Trophoblast cell (in vitro differentiated cells and primary cell): ENCODE results near the gene LPP.
A peak's percentile ranks its signal among the peaks of the same experiment; 100 is the strongest.

ENCODE experiments used
- DNase-seq, 2 donors: peaks; one replicate each; pipeline ENCODE4 v3.0.0-alpha.2; 2016
- H2AFZ ChIP-seq: 2 replicates; pipeline ENCODE4 v1.6.1; 2013; ENCODE audit warnings: low read length, moderate library complexity, mild to moderate bottlenecking; ENCODE audit not compliant: insufficient read depth, poor library complexity
- H2AK5ac ChIP-seq: 2 replicates; pipeline ENCODE4 v1.6.1; 2013; ENCODE audit warnings: mild to moderate bottlenecking, low read length
- H2BK120ac ChIP-seq: 2 replicates; pipeline ENCODE4 v1.6.1; 2013; ENCODE audit warnings: low read length, mild to moderate bottlenecking, moderate library complexity; ENCODE audit not compliant: insufficient read depth, poor library complexity
- H2BK12ac ChIP-seq: 2 replicates; pipeline ENCODE4 v1.6.1; 2013; ENCODE audit warnings: mild to moderate bottlenecking, low read length, moderate library complexity
- H2BK5ac ChIP-seq: 2 replicates; pipeline ENCODE4 v1.6.1; 2013; ENCODE audit warnings: low read length, low read depth, moderate library complexity, mild to moderate bottlenecking; ENCODE audit not compliant: poor library complexity
- H3K14ac ChIP-seq: 2 replicates; pipeline ENCODE4 v1.6.1; 2013; ENCODE audit warnings: mild to moderate bottlenecking, low read length
- H3K18ac ChIP-seq: 2 replicates; pipeline ENCODE4 v1.6.1; 2013; ENCODE audit warnings: mild to moderate bottlenecking, low read length
- H3K23ac ChIP-seq: 2 replicates; pipeline ENCODE4 v1.6.1; 2013; ENCODE audit warnings: low read length
- H3K27ac ChIP-seq: 2 replicates; pipeline ENCODE4 v1.5.1; 2013; ENCODE audit warnings: low read depth, mild to moderate bottlenecking, inconsistent platforms, low read length, moderate library complexity
- H3K27me3 ChIP-seq: 2 replicates; pipeline ENCODE4 v1.6.1; 2013; ENCODE audit warnings: inconsistent platforms, mild to moderate bottlenecking, low read length, moderate library complexity; ENCODE audit not compliant: insufficient read depth
- H3K36me3 ChIP-seq, 2 experiments: 1 replicate in 1 of 2; 2 replicates in 1 of 2; pipeline ENCODE4 v1.6.1; 2013; ENCODE audit warnings: low read length in 2 of 2, mild to moderate bottlenecking in 2 of 2, moderate library complexity in 1 of 2; ENCODE audit not compliant: insufficient read depth in 2 of 2, control insufficient read depth in 1 of 2
- H3K4ac ChIP-seq: 2 replicates; pipeline ENCODE4 v1.6.1; 2013; ENCODE audit warnings: low read depth, mild to moderate bottlenecking, low read length, moderate library complexity
- H3K4me1 ChIP-seq, 2 experiments: 1 replicate in 1 of 2; 2 replicates in 1 of 2; pipeline ENCODE4 v1.6.1; 2013; ENCODE audit warnings: low read length in 2 of 2, mild to moderate bottlenecking in 2 of 2, moderate library complexity in 1 of 2; ENCODE audit not compliant: insufficient read depth in 2 of 2, control insufficient read depth in 1 of 2
- H3K4me2 ChIP-seq: 2 replicates; pipeline ENCODE4 v1.6.1; 2013; ENCODE audit warnings: inconsistent platforms, mild to moderate bottlenecking, low read length, moderate library complexity
- H3K4me3 ChIP-seq: 2 replicates; pipeline ENCODE4 v1.5.1; 2013; ENCODE audit warnings: mild to moderate bottlenecking, low read depth, low read length, inconsistent platforms
- H3K79me1 ChIP-seq: one replicate; pipeline ENCODE4 v1.6.1; 2013; ENCODE audit warnings: low read length
- H3K79me2 ChIP-seq: 2 replicates; pipeline ENCODE4 v1.6.1; 2013; ENCODE audit warnings: low read length, mild to moderate bottlenecking; ENCODE audit not compliant: control insufficient read depth, insufficient read depth, poor library complexity
- H3K9ac ChIP-seq: 2 replicates; pipeline ENCODE4 v1.6.1; 2013; ENCODE audit warnings: mild to moderate bottlenecking, low read length
- H3K9me3 ChIP-seq: 2 replicates; pipeline ENCODE4 v1.6.1; 2013; ENCODE audit warnings: low read depth, mild to moderate bottlenecking, control low read depth, inconsistent platforms, low read length; ENCODE audit not compliant: insufficient read depth
- H4K12ac ChIP-seq: 2 replicates; pipeline ENCODE4 v1.6.1; 2013; ENCODE audit warnings: low read depth, mild to moderate bottlenecking, low read length, moderate library complexity
- H4K8ac ChIP-seq: 2 replicates; pipeline ENCODE4 v1.6.1; 2013; ENCODE audit warnings: low read depth, mild to moderate bottlenecking, low read length, moderate library complexity
- H4K91ac ChIP-seq: one replicate; pipeline ENCODE4 v1.6.1; 2013; ENCODE audit warnings: low read depth, mild to moderate bottlenecking, low read length, moderate library complexity
- WGBS: extraction: QIAGEN DNeasy Blood & Tissue Kit; methylation state at CpG from one replicate; pipeline ENCODE4 v1.1.7; 2013; ENCODE audit warnings: missing lambda C conversion rate; ENCODE audit not compliant: insufficient read length, insufficient coverage; ENCODE audit errors: extremely low coverage; 5-methylcytosine and 5-hydroxymethylcytosine counted together

The LPP gene

GRCh38 chr3:188916934-188917401 lies 763.0 kb downstream of the LPP start:
- Histone ChIP-seq H3K79me1 (no peaks in the 10 kb centered on the region), H2BK120ac (no peak overlapping the region), H3K4me3 (no peak overlapping the region), H2AK5ac (no peak overlapping the region), H3K9me3 (no peaks in the 10 kb centered on the region), H3K36me3 (no peaks in the 10 kb centered on the region), H4K8ac (no peak overlapping the region), H4K12ac (no peak overlapping the region), H2AFZ (no peak overlapping the region), H3K14ac (no peak overlapping the region), H3K9ac (no peak overlapping the region), H2BK12ac (no peak overlapping the region), H3K4me2 (no peak overlapping the region), H2BK5ac (no peak overlapping the region), H3K4me1 (peaks cover 0 to 2% of the 10 kb centered on the region in 2 experiments), H4K91ac (no peak overlapping the region), H3K79me2 (no peaks in the 10 kb centered on the region), H3K23ac (no peak overlapping the region), H3K4ac (no peak overlapping the region), H3K27ac (no peak overlapping the region), H3K27me3 (no peaks in the 10 kb centered on the region), H3K18ac (no peak overlapping the region)
- no peak for DNase-seq

DNA sequence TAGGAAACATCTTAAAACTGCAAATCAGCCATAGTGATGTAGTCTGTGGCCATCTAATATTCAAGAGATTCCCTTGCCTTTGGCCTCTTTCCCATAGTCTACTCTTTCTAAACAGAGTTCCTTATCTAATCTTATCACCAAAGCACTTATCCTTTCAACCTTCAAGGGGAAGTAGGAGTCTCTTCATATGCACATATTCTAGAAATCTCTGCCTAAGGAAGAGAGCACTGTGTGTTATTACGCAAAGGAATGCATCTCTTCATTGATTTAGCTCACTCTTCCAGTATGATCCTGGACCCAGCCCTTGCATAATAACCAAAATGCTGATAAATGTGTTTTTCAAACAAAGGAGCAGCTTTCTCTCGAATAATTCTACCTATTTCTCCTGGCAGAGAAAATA lies 764.1 kb downstream of the LPP start:
- H3K27me3 ChIP-seq = no peaks in the 10 kb centered on the region
- peak in 1 of 2 donors; percentile 63 for DNase-seq
- no peak overlapping the region for H3K18ac ChIP-seq
- H3K14ac ChIP-seq = no peak overlapping the region
- H2BK12ac ChIP-seq = no peak overlapping the region
- no peak overlapping the region for H2AK5ac ChIP-seq
- no peak overlapping the region for H2AFZ ChIP-seq
- H4K91ac ChIP-seq = no peak overlapping the region
- no peak overlapping the region for H2BK120ac ChIP-seq
- no peaks in the 10 kb centered on the region for H3K79me2 ChIP-seq
- H3K9ac ChIP-seq = no peak overlapping the region
- no peaks in the 10 kb centered on the region for H3K36me3 ChIP-seq
- no peaks in the 10 kb centered on the region for H3K79me1 ChIP-seq
- H2BK5ac ChIP-seq = no peak overlapping the region
- H3K9me3 ChIP-seq = no peaks in the 10 kb centered on the region
- no peak overlapping the region for H3K4me2 ChIP-seq
- no peak overlapping the region for H3K4ac ChIP-seq
- H3K27ac ChIP-seq = no peak overlapping the region
- no CpG with 5 or more reads among the region's 2 CpGs for WGBS
- H3K4me3 ChIP-seq = no peak overlapping the region
- H4K8ac ChIP-seq = no peak overlapping the region
- peaks cover 0 to 2% of the 10 kb centered on the region in 2 experiments for H3K4me1 ChIP-seq
- H3K23ac ChIP-seq = no peak overlapping the region
- no peak overlapping the region for H4K12ac ChIP-seq

DNA sequence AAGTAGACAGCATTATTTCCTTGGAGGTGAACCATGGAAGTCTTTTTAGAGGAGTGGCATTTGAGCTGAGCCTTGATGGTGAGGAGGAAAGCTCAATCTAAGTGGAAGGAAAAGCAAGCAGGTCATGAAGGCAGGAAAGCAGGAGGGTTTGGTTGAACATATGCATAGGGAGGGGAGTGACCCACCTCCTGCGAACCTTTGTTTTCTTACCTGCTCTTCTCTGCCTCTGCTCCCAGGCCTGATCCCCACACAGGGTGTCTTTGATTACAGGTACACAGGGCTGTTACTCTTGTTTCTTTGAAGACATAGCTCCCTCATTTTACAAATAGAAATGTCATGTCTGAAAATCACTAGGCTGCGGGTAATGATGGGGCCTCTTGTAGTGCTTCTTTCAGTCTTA lies 769.7 kb downstream of the LPP start:
- H3K4me1 ChIP-seq = peaks cover 0 to 5% of the 10 kb centered on the region in 2 experiments
- DNase-seq = no peak
- H3K9ac ChIP-seq = no peak overlapping the region
- H2BK12ac ChIP-seq = no peak overlapping the region
- no peak overlapping the region for H4K12ac ChIP-seq
- no peaks in the 10 kb centered on the region for H3K27me3 ChIP-seq
- no peak overlapping the region for H2BK120ac ChIP-seq
- H3K79me2 ChIP-seq = no peaks in the 10 kb centered on the region
- WGBS = no CpG with 5 or more reads among the region's 2 CpGs
- no peak overlapping the region for H3K4me2 ChIP-seq
- no peak overlapping the region for H2AK5ac ChIP-seq
- H3K27ac ChIP-seq = no peak overlapping the region
- H3K4me3 ChIP-seq = no peak overlapping the region
- H4K8ac ChIP-seq = no peak overlapping the region
- H4K91ac ChIP-seq = no peak overlapping the region
- H3K14ac ChIP-seq = no peak overlapping the region
- no peak overlapping the region for H3K4ac ChIP-seq
- no peak overlapping the region for H2AFZ ChIP-seq
- H3K36me3 ChIP-seq = no peaks in the 10 kb centered on the region
- H2BK5ac ChIP-seq = no peak overlapping the region
- no peak overlapping the region for H3K23ac ChIP-seq
- H3K9me3 ChIP-seq = no peaks in the 10 kb centered on the region
- no peaks in the 10 kb centered on the region for H3K79me1 ChIP-seq
- H3K18ac ChIP-seq = no peak overlapping the region

GRCh38 chr3:188925376-188925775 lies 771.4 kb downstream of the LPP start:
- no peak overlapping the region for H2AK5ac ChIP-seq

More at GRCh38 chr3:188925376-188925775, 771.4 kb downstream of the LPP start:
- H4K91ac ChIP-seq = no peak overlapping the region
- H3K79me1 ChIP-seq = no peaks in the 10 kb centered on the region
- no peak overlapping the region for H4K12ac ChIP-seq
- H3K36me3 ChIP-seq = no peaks in the 10 kb centered on the region
- no peaks in the 10 kb centered on the region for H3K27me3 ChIP-seq
- H3K23ac ChIP-seq = no peak overlapping the region
- H3K27ac ChIP-seq = no peak overlapping the region
- H3K4me2 ChIP-seq = no peak overlapping the region
- no peak overlapping the region for H3K18ac ChIP-seq
- H2BK12ac ChIP-seq = no peak overlapping the region
- H2BK5ac ChIP-seq = no peak overlapping the region
- H3K4me3 ChIP-seq = no peak overlapping the region
- no peak overlapping the region for H2BK120ac ChIP-seq
- no peaks in the 10 kb centered on the region for H3K79me2 ChIP-seq
- H3K9me3 ChIP-seq = no peaks in the 10 kb centered on the region
- H3K9ac ChIP-seq = no peak overlapping the region
- peak in 1 of 2 donors; percentile 80 for DNase-seq
- H3K4ac ChIP-seq = no peak overlapping the region
- H3K4me1 ChIP-seq = peaks cover 0 to 5% of the 10 kb centered on the region in 2 experiments
- no peak overlapping the region for H4K8ac ChIP-seq
- no CpG with 5 or more reads among the region's 12 CpGs for WGBS
- no peak overlapping the region for H3K14ac ChIP-seq
- no peak overlapping the region for H2AFZ ChIP-seq
